GM19328 (cell line): ENCODE results near the gene STX2.
"Not testable (repeated sequence)": the region's sequence is repeated elsewhere in the genome, so short reads cannot be mapped to it uniquely, and the experiment has no call there.

ENCODE experiments used
- ATAC-seq: cut with Tn5 transposase; IDR thresholded peaks from one replicate; pipeline ENCODE4 v1.9.1; 2021; ENCODE audit warnings: mild to moderate bottlenecking, moderate library complexity; ENCODE audit not compliant: unreplicated experiment

The STX2 gene

GRCh38 chr12:130870442-130871285 lies 31.6 kb upstream of the STX2 start:
- ATAC-seq = peak; percentile 45

DNA sequence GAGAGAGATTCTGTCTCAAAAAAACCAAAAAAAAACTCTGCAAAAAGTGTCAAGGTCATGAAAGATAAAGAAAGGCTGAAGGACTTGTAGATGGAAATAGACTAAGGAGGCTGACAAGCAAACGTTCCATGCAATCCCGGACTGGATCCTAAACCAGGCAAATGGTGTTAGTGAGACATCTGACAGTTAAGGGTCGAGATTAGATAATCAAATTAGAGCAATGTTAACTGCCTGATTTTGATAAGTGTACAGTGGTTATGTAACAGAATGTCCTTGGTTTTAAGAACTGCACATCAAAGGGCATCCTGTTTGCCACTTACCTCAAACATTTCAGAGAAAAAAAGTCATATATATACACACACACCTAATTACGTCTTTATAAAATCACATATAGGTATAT lies 29.4 kb upstream of the STX2 start:
- ATAC-seq = no peak

DNA sequence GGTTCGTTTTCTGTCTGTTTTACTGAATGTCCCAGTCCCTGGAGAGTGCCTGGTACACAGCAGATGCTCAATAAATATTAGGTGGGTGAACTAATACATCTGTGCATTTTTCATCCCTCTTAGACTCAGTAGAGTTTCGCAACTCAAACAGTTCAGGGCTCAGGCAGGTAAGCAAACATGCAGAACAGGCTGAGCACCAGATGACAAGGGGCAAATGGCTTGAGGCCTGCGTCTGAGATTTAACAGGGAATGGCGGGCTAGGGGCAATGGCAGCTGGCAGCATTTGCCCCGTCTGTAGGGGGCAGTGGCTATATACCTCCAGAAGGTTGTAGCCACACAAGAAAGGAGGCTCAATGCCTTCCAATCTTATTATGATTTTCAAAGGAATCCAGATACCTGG lies 24.2 kb upstream of the STX2 start:
- no peak for ATAC-seq

DNA sequence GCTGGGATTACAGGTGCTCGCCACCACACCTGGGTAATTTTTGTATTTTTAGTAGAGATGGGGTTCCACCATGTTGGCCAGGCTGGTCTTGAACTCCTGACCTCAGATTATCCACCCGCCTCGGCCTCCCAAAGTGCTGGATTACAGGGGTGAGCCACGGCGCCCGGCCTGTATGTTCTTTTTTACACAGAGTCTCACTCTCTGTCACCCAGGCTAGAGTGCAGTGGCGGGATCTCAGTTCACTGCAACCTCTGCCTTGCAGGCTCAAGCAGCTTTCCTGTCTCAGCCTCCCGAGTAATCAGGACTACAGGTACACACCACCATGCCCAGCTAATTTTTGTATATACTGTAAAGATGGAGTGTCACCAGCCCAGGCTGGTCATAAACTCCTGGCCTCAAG lies 23.7 kb upstream of the STX2 start:
- ATAC-seq = not testable (repeated sequence)

DNA sequence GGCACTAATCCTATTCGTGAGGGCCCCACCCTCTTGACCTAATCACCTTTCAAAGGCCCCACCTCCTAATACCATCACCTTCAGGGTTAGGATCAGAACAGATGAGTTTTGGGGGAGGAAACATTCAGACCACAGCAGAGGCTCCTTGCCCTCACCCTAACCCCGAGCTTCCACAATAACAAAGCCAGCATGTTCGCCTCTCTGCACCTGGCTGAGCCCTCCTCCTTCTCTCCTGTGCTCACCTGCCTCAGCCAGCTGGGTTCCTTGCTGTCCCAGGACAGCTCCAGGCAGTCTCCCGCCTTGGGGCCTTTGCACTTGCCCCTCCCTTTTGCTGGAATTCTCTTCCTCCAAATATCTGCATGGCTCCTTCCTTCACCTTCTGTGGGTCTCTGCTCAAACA lies 23.1 kb upstream of the STX2 start:
- no peak for ATAC-seq

DNA sequence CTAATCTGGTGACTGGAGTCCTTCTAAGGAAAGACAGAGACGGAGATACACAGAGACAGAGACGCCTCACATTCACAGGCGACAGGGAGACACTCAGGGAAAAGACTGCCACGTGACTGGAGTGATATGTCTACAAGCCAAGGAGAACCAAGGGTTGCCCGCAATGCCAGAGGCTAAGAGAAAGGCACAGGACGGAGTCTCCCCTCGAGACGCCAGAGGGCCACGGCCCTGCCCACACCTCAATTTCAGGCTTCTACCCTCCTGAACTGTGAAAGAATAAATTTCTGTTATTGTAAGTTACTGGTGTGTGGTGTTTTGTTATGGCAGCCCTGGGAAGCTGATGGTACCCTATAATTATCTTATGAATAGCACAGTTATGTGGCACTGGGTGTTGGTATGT lies 21.3 kb upstream of the STX2 start:
- ATAC-seq = no peak

DNA sequence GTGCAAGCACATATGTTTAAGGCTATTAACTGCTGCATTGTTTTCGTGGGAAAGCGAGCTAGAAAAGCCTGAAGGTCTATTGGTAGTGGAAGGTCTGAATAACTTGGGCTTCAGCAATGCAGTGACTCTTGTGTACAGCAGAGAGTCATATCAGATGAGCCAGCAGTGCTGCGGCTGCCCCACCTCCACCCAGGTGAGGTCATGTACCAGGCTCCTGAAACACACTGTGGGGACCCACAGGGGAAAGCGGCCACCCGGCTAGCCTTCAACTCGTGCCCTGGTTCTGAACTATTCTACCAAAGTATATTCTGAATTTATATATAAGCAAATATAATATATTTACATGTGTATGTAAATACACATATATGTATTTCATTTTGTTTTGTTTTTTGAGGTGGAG lies 20.1 kb upstream of the STX2 start:
- no peak for ATAC-seq

DNA sequence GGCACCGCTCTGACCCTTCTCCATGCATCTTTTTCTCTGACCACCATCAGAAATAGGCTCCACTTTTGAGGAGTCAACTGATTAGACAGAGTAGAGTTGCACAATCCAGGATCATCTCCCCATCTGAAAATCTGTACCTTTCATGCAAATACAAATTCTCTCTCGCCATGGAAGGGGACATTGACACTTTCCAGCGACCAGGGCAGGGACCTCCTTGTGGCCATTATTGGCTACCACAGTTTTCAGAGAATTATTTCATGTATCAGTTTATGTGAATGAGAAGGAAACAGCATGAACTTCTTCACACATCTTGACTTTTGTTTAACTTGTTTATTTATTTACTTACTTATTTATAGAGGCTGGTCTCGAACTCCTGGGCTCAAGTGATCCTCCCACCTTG lies 19.0 kb upstream of the STX2 start:
- no peak for ATAC-seq

DNA sequence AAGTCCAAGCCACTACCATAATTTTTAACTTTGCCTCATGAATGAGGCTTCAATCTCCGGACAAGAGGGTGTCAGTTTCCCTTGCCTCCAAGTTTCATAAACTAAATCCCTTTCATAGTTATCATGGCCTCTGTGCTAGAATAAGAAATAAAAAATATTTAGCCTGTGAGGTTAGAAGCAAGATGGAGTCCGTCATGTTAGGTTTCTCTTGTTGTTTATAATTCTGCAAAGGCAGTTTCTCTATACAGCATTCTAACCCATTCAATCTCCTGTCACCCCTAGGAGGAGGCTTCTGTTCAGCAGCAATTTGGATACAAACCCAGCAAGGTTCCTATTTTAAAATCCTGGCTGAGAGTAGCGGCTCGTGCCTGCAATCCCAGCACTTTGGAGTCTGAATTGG lies 17.0 kb upstream of the STX2 start:
- ATAC-seq = no peak

GRCh38 chr12:130850418-130851021 lies 11.5 kb upstream of the STX2 start:
- ATAC-seq = no peak

GRCh38 chr12:130849561-130850417 lies 10.7 kb upstream of the STX2 start:
- ATAC-seq = no peak

DNA sequence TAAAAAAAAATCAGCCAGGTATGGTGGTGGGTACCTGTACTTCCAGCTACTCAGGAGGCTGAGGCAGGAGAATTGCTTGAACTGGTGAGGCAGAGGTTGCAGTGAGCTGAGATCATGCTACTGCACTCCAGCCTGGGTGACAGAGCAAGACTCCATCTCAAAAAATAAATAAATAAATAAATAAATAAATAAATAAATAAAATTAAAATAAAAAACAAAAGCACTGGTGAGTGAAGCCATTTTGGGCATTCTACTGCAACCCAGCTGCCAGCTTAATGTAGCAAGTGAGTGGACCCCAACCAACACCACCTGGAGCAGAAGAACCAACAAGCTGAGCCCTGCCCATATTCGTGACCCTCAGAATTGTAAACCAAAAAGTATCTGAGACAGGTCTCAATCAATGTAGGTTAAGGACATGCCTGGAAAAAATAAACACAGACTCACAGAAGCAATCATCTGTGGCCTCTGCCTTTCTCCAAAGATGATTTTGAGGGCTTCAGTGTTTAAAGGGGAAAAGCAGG lies 9.8 kb upstream of the STX2 start:
- not testable (repeated sequence) for ATAC-seq

- not testable (repeated sequence) for ATAC-seq
Measured at GRCh38 chr12:130848105-130848504, 9.1 kb upstream of the STX2 start.

- no peak for ATAC-seq
Measured at GRCh38 chr12:130847112-130847511, 8.1 kb upstream of the STX2 start.

DNA sequence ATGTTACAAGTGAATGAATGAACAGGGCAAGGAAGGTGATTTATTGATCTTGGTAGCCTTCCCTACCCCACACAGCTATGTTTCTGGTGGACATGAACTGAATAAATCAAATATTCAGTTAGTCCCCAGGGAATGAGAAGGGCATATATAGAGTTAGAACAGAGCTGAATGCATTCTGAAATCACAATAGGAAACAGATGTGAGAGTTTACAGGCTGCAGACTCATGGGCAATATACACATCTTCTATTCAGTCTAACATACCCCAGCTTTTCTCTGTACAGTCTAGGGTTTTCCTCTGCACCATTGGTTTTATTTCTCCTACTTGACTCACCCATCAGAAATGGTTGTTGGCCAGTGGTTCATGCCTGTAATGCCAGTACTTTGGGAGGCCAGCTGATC lies 7.3 kb upstream of the STX2 start:
- no peak for ATAC-seq

DNA sequence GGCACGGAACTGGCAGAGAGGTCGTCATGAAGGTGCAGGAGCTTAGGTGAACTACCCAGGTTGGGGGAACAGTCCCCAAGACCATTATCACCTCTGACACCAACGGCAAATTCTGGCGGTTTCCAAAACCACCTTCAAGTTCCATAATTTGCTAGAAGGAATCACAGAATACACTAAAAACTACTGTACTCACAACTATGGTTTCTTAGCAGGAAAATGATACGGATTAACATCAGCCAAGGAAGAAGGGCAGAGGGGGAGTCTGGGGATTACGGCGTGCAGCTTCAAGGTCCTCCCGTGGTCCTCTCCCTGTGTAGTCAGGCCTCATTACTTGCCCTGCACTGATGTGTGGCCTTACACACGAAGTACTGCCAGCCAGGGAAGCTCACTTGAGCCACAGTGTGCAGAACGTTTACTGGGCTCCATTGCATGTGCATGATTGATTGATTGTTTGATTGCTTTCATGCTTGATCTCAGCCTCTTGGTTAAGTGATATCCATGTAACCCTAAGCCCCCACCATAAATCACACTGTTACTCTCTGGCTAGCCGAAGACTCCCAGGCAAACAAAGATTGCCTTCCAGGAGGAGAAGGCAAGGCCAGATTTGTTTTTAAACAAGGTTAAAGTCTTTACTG lies 837 bp upstream of the STX2 start:
- no peak for ATAC-seq

GRCh38 chr12:130838284-130838950 lies 633 bp downstream of the STX2 start:
- peak; percentile 21 for ATAC-seq

DNA sequence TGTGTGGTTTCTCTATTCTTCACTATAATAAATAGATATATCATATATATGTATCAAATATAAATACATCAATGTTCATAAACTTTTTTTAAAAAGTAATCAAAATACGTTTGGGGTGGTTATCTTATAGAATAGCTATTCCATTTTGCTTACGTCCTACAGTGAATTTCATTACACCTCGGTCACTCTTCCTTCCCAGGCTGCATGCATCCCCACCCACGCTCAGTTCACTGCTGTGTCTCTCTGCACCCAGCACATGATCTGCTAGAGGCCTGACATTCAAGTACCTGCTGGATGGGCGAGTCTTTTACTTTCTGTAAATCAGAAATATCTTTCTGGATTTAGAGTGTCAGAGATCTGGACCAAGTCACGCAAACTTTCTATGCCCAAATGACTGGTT lies 3.6 kb downstream of the STX2 start:
- ATAC-seq = no peak

DNA sequence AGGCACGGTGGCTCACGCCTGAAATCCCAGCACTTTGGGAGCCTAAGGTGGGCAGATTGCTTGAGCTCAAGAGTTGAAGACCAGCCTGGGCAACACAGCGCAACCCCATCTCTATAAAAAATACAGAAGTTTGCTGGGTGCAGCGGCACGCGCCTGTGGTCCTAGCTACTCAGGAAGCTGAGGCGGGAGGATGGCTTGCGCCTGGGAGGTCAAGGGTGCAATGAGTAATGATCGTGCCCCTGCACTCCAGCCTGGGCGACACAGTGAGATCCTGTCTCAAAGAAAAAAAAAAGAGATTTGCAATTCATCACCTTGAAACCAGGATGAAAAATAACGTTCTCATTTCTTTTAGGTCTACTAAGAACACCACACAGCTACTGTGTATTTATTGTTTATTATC lies 4.0 kb downstream of the STX2 start:
- no peak for ATAC-seq

- no peak for ATAC-seq
Measured at GRCh38 chr12:130832561-130833209, 6.4 kb downstream of the STX2 start.
